BE2C (cell line): ENCODE results near the gene LECT2. TPM values are rescaled to one million over a fixed set of nuclear protein-coding genes. Genes with fewer than 3 reads are reported as not detected.

Source experiments
- DNase-seq: peaks from one replicate; pipeline ENCODE4 v3.0.0-alpha.2; 2020
- H3K27me3 ChIP-seq: fragments of 250-450 bp; sonication (Bioruptor Pico); 2 replicates; pipeline ENCODE4 v1.5.1; 2020; ENCODE audit warnings: mild to moderate bottlenecking
- H3K36me3 ChIP-seq: fragments of 250-450 bp; sonication (Bioruptor Pico); 2 replicates; pipeline ENCODE4 v1.5.1; 2020; ENCODE audit warnings: mild to moderate bottlenecking
- H3K4me1 ChIP-seq: fragments of 250-450 bp; sonication (Bioruptor Pico); 2 replicates; pipeline ENCODE4 v1.5.1; 2020
- H3K4me3 ChIP-seq: 2 replicates; pipeline ENCODE4 v1.5.1; 2011; ENCODE audit warnings: low read depth, low read length
- H3K9me3 ChIP-seq: fragments of 250-450 bp; sonication (Bioruptor Pico); 2 replicates; pipeline ENCODE4 v1.5.1; 2020
- CTCF ChIP-seq: IDR thresholded peaks from 2 replicates; pipeline ENCODE4 v1.5.1; 2012; ENCODE audit warnings: mild to moderate bottlenecking, low read depth, low read length
- polyA plus RNA-seq: library from polyadenylated mRNA; unstranded; fragments of >200 nt; gene quantifications from one replicate; pipeline ENCODE4 v1.2.1, GENCODE V29; 2012; ENCODE audit warnings: low read depth, missing spikeins; ENCODE audit not compliant: insufficient read length, insufficient read depth

Gene LECT2
- not detected for polyA plus RNA-seq

DNA sequence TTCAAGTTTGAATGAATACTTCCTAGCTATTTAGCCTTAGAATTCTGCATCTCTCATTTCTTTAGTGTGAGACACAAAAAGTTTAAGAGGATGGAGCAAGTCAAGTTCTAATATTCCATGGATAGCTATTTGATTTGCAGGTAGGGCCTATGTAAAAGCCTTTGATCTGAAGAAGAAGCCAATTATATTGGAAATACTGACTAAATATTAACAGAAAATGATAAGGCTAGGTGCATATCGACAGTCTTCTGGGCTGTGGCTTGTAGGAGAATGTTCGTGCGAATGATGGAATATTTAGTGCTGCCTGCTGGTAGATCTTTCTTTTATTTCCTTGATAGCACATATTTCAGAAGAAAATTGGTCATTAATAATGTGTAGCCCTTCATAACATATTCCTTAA lies at the start of gene LECT2:
LECT2 (minus strand) TSS at position 85 of the 400 bp plus-strand sequence. CDS start 150 bp downstream, outside the sequence.
- TF ChIP-seq CTCF, result no peak
- Histone ChIP-seq H3K4me1 (no peaks in the 10 kb centered on the region), H3K36me3 (no peaks in the 10 kb centered on the region), H3K27me3 (peaks cover 3% of the 10 kb centered on the region), H3K4me3 (no peak within 1 kb of the TSS), H3K9me3 (no peaks in the 10 kb centered on the region)
- DNase-seq, result no peak

DNA sequence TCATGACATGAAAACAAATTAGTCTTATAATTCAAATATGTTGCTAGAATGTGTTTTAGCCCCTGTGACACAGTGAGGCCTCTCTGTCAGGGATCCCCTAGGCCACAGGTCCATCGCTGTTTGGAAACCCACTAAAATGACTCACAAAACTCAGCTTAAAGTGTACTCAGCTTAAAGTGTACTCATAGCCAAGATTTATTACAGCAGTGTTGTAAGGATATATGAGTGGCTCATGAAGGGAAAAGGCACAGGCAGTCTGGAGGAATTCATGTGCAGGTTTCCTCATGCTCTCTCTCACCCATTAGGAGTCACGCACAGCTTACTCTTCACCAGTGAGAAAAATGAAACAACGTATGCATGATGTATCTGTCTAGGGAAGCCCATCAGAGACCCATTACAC lies 49.7 kb upstream of the LECT2 start:
- Histone ChIP-seq H3K9me3 (no peaks in the 10 kb centered on the region), H3K4me1 (no peaks in the 10 kb centered on the region), H3K36me3 (no peaks in the 10 kb centered on the region), H3K4me3 (no peak overlapping the region), H3K27me3 (peaks cover 6% of the 10 kb centered on the region; the same call in 1 of the 2 replicates)
- no peak for TF ChIP-seq CTCF
- DNase-seq, result no peak

GRCh38 chr5:136001466-136001981 lies 46.7 kb upstream of the LECT2 start:
- TF ChIP-seq CTCF, result no peak
- H3K4me3 ChIP-seq, result no peak overlapping the region
- H3K27me3 ChIP-seq, result peaks cover 12% of the 10 kb centered on the region
- H3K9me3 ChIP-seq, result no peaks in the 10 kb centered on the region
- H3K4me1 ChIP-seq, result no peaks in the 10 kb centered on the region
- no peaks in the 10 kb centered on the region for H3K36me3 ChIP-seq
- no peak for DNase-seq

- DNase-seq, result no peak
- no peak for TF ChIP-seq CTCF
Measured at GRCh38 chr5:136000932-136001331, 46.1 kb upstream of the LECT2 start.

GRCh38 chr5:136000147-136000546 lies 45.4 kb upstream of the LECT2 start:
- H3K9me3 ChIP-seq, result no peaks in the 10 kb centered on the region
- peaks cover 20% of the 10 kb centered on the region for H3K27me3 ChIP-seq
- no peaks in the 10 kb centered on the region for H3K4me1 ChIP-seq
- no peak for DNase-seq
- no peaks in the 10 kb centered on the region for H3K36me3 ChIP-seq
- H3K4me3 ChIP-seq, result no peak overlapping the region
- TF ChIP-seq CTCF, result no peak

More at GRCh38 chr5:136000932-136001331, 46.1 kb upstream of the LECT2 start:
- Histone ChIP-seq H3K4me1 (no peaks in the 10 kb centered on the region), H3K9me3 (no peaks in the 10 kb centered on the region), H3K36me3 (no peaks in the 10 kb centered on the region), H3K4me3 (no peak overlapping the region), H3K27me3 (peaks cover 18% of the 10 kb centered on the region)

GRCh38 chr5:135999406-136000139 lies 44.8 kb upstream of the LECT2 start:
- Histone ChIP-seq H3K27me3 (peaks cover 22% of the 10 kb centered on the region), H3K9me3 (no peaks in the 10 kb centered on the region), H3K4me3 (no peak overlapping the region), H3K4me1 (no peaks in the 10 kb centered on the region), H3K36me3 (no peaks in the 10 kb centered on the region)
- TF ChIP-seq CTCF, result no peak
- DNase-seq, result no peak
